HG03558 (cell line): ENCODE measurements around the gene MYL10.
"Not testable (repeated sequence)": the region's sequence is repeated elsewhere in the genome, so short reads cannot be mapped to it uniquely, and the experiment has no call there.

Source experiments
- ATAC-seq: cut with Tn5 transposase; IDR thresholded peaks from one replicate; pipeline ENCODE4 v1.9.1; 2021; ENCODE audit warnings: moderate number of reproducible peaks; ENCODE audit not compliant: unreplicated experiment; ENCODE audit errors: extremely low read depth

MYL10 gene

DNA sequence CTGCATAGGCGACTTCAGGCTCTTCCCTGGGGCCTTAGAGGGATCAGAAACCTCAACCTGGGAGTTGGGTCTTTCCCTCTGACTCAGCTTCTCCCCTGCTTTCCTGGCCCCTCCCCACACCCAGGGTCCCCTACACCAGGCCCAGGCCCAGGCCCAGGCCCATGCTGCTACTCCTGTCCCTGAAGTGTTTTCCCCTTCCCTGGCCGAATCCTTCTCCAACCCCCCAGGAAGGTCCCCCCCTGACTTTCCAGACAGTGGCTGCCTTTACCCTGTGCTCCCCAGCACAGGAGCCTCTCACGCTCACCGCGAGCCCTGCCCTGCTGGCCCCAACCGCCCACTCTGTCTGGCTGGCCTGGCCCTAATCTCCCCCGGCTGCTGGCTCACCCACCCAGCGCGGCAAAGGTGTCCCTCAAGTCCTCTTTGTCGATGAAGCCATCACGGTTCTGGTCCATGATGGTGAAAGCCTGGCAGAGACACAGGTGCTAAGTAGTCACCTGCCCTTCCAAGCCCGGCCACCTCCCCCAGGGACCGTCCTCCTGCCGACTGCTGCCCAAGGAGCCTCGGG, 6.4 kb downstream of the MYL10 start:
- no peak for ATAC-seq

DNA sequence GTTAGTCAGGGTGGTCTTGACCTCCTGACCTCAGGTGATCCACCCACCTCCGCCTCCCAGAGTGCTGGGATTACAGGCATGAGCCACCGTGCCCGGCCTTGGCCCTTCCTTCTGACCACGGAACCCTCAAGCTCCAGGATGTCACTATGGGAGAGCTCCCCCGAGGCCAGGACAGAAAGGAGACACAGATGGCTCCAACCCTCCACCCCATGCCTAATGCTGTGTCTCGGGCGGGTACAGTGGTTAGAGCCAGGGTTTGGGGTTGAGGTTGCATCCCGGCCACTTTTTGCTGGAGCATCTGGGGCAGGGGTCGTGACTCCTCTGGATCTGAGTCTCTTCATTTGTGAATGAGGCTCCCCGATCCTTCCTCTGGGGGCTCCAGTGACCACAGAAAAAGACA, 8.1 kb downstream of the MYL10 start:
- no peak for ATAC-seq

DNA sequence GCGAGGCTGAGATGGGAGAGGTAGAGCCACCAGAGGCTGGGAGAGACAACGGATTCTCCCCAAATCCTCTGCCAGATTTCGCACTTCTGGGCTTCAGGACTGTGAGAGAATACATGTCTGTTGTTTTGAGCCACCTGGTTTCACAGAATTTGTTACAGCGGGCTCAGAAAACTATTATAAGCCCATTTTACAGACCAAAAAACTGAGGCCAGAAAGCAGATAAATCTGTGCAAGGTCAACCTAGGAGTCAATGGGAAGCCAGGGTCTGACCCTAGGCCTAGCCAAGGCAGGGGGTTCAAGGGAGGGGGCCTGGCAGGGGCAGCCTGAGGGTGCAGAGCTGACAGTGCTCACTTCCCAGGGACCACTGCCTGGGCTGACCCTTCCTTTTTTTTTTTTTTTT, 8.7 kb downstream of the MYL10 start:
- no peak for ATAC-seq

DNA sequence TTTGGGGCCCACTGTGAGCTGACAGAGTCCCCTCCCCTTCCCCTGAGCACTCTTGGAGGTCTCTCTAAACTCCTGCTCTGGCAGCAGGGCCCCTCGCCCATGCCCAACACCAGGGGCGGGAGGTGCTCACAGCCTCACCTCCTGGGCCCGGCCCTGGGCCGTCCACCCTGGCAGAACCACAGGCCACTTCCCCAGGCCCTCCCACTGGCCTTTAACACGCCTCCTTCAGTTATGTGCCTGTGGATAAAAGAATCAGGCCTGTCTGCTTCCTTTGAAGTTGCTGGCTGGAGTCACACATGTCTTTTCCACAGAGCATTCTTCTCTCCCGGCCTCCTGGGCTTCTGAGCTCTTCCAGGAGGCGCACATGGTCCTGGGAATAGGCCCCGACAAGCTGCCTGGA, 10.2 kb downstream of the MYL10 start:
- ATAC-seq = no peak

GRCh38 chr7:101618207-101618839, 10.8 kb downstream of the MYL10 start:
- no peak for ATAC-seq

DNA sequence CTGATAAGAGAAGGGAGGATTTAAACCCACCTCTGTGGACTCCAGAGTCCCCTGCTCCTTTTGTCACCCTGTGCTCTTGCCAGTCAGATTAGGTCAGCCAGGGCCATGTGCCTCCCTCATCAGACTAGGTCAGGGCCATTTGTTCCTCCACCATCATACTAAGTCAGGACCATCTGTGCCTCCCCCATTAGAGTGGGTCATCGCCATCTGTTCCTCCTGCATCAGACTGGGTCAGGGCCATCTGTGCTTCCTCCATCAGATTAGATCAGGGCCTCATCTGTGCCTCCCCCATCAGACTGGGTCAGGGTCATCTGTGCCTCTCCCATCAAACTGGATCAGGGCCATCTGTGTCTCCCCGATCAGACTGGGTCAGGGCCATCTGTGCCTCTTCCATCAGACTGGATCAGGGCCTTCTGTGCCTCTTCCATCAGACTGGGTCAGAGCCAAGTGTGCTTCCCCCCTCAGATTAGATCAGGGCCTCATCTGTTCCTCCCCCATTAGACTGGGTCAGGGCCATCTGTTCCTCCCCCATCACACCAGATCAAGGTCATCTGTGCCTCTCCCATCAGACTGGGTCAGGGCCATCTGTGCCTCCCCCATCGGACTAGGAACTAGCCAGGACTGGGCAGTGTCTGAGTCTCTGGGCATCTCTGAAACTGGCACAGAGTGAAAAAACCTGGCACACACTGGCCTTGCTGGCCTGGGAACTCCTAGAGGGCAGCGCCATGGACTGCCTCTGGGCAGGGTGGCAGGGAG, 11.5 kb downstream of the MYL10 start:
- no peak for ATAC-seq

DNA sequence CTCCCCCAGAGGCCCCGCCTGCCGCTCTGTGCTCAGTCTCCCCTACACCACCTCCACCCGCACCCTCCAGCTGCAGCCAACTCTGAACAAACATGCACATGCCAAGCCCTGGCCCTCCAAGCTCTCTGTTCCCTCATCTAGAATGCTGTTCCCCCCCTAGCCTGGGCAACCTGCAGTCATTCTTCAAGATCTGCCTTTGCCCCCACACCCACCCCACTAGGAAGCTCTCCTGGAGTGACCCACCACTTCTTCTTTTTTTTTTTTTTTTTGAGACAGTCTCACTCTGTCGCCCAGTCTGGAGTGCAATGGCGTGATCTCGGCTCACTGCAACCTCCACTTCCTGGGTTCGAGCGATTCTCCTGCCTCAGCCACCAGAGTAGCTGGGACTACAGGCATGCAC, 13.7 kb downstream of the MYL10 start:
- no peak for ATAC-seq

DNA sequence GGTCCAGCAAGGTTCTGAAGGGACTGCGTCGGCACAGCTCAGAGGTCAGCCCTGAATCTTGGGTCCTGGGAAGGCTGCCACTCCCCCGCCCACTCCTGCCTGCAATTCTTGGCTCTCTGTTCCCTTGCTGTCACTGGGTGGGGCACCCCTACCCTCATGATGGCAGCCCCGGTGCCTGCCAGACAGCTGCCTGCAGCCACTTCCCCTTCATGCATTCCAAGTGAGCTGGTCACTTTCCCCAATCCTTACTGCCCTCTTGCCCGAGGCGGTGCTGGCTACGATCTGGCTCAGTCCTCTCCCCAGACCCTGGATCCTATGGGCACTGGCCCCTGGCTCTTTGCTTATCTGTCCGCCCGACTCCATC, 14.2 kb downstream of the MYL10 start:
- ATAC-seq = no peak

DNA sequence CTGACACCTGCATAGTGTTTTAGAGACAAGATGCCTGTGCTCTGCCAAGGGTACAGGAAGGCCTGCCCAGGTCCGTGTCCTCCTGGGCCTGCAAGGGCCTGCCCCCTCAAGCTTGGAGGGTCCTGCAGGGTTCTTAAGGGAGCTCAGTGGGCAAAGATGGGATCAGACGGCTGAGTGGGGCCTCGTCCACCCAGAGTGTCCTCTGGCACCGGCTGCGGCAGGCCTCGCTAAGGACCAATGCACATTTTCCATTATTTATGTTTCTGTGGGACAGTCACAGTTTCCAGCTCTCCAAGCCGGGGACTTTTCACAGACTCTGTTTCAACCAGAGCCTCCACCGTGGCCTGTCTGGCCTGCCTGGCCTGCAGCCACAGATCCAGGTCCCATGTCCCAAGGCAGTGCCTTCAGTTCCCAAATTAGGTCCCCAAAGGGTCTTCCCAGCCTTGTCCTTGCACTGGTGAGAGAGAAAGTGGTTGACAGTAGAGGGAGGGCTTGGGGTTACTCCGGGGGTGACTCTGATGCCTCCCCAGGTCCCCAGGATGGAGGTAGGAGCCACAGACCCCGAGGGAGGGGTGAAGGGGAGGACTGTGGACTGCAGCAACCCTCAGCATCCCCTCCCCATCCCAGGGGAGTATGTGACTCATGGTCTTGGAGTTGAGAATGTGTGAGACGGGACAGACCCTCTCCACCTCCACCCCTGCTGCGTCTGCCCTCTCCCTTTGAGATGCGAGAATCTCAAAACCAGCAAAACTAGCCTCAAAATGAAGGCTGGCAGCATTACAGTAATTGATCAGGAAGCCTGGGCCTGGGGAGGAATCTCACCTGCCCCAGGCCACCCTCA, 14.8 kb downstream of the MYL10 start:
- ATAC-seq = no peak

- no peak for ATAC-seq
Observed at GRCh38 chr7:101612885-101613515, 16.1 kb downstream of the MYL10 start.

GRCh38 chr7:101608772-101609713, 20.1 kb downstream of the MYL10 start:
- ATAC-seq = no peak

DNA sequence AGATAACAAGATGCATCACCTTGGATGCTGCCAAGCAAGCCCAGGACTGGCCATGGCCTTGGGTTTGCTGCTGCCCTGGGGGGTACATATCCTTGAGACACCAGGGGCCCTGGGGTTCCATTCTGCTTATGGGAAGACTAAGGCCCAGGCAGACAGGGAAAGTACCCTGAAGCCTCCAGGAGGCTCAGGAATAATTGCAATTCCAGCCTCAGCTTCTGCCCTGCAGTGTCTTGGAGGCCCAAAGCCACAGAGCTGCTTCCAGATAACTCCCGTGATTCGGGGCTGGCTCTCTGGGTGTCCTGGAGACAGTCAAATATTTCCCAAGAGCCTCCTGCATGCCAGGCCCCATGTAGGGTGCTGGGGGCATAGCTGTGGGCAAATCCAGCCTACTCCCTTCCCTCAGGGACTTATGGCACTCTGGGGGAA, 22.6 kb downstream of the MYL10 start:
- no peak for ATAC-seq

GRCh38 chr7:101605611-101606497, 23.2 kb downstream of the MYL10 start:
- no peak for ATAC-seq

DNA sequence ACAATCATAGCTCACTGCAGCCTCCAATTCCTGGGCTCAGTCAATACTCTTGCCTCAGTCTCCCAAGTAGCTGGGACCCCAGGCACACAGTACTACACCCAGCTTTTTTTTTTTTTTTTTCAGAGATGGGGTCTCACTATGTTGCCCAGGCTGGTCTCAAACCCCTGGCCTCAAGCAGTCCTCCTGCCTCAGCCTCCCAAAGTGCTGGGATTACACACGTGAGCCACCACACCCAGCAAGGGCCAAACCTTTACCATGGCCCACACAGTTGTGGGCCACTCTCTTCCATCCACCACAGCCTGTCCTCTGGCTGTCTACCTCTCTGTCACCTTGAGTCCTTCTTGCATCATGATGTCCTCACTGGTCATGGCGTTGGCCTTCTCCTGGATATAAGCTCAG, 24.2 kb downstream of the MYL10 start:
- ATAC-seq = not testable (repeated sequence)

- no peak for ATAC-seq
Observed at GRCh38 chr7:101604331-101604933, 24.7 kb downstream of the MYL10 start.

GRCh38 chr7:101602484-101603241, 26.4 kb downstream of the MYL10 start:
- no peak for ATAC-seq

DNA sequence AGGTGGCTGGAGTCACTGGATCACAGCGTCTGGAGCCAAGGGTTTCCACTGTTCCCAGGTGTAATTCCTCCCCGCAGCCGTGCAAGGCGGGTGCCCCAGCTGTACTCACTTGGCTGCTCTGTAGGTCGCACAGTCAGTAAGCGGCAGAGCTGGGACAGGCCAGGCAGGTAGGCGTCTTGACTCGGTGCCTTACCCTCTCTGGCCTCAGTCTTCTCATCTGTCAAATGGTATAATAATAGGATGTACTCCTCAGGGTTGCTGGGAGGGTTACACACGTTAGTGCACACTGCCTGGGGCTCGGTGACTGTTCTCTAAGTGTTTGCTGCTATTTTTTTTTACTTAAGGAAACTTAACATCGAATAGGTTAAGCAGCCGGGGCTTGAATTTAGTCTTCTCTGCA, 27.0 kb downstream of the MYL10 start:
- no peak for ATAC-seq
